Glomerular endothelial cell (primary cell): ENCODE data around the gene TCIRG1. TPM values are rescaled to one million over a fixed set of nuclear protein-coding genes. Genes with fewer than 3 reads are reported as not detected.

Experiments used
- DNase-seq: peaks from one replicate; pipeline ENCODE4 v3.0.0-alpha.2; 2011; ENCODE audit warnings: low read depth, low spot score; ENCODE audit errors: extremely low read depth
- total RNA-seq: library from RNA; depleted of rRNA; stranded (reverse); fragments of >200 nt; gene quantifications from 2 replicates; pipeline ENCODE4 v1.2.3, GENCODE V29; 2015

Gene TCIRG1
- total RNA-seq, 1 donor from 2014 or later, result 168 TPM

GRCh38 chr11:68004551-68005335, 34.1 kb upstream of the TCIRG1 start:
- DNase-seq, result no peak

- DNase-seq, result no peak
These were observed 32.1 kb upstream of the TCIRG1 start for GRCh38 chr11:68006606-68007166.

- no peak for DNase-seq
These were observed 31.1 kb upstream of the TCIRG1 start for GRCh38 chr11:68007498-68008380.

GRCh38 chr11:68008381-68009337, 30.2 kb upstream of the TCIRG1 start:
- no peak for DNase-seq

- DNase-seq, result no peak
These were observed 29.3 kb upstream of the TCIRG1 start for GRCh38 chr11:68009391-68010089.

GRCh38 chr11:68010090-68011041, 28.5 kb upstream of the TCIRG1 start, which contains the start of gene ALDH3B1:
ALDH3B1 (plus strand) TSS chr11:68010327; CDS start chr11:68015298, 4,971 bp downstream.
- no peak for DNase-seq

GRCh38 chr11:68011051-68011943, 27.5 kb upstream of the TCIRG1 start:
- no peak for DNase-seq

- no peak for DNase-seq
These were observed 26.6 kb upstream of the TCIRG1 start for GRCh38 chr11:68012044-68012842.

GRCh38 chr11:68012843-68013610, 25.8 kb upstream of the TCIRG1 start:
- no peak for DNase-seq

GRCh38 chr11:68013611-68014156, 25.1 kb upstream of the TCIRG1 start:
- no peak for DNase-seq

- DNase-seq, result no peak
These were observed 24.5 kb upstream of the TCIRG1 start for GRCh38 chr11:68014157-68014946.

GRCh38 chr11:68014947-68015447, 23.8 kb upstream of the TCIRG1 start:
- no peak for DNase-seq

GRCh38 chr11:68015467-68015866, 23.4 kb upstream of the TCIRG1 start:
- DNase-seq, result no peak

GRCh38 chr11:68016161-68016903, 22.5 kb upstream of the TCIRG1 start:
- DNase-seq, result no peak
